K562 (cell line): ENCODE results near the gene LRCOL1. TPM values are rescaled to one million over a fixed set of nuclear protein-coding genes. Genes with fewer than 3 reads are reported as not detected.

Source experiments
- ARID3A ChIP-seq: IDR thresholded peaks from 2 replicates; pipeline ENCODE4 v1.6.1; 2012; ENCODE audit warnings: low read depth, low read length, improper control_type of control experiment, borderline replicate concordance
- ATF3 ChIP-seq, 2 experiments: fragments of 450-650 bp in 1 of 2; sonication (generic) in 1 of 2; formaldehyde crosslinking in 1 of 2; IDR thresholded peaks in 1 of 2; conservative IDR thresholded peaks in 1 of 2; 2 replicates each; pipeline versions ENCODE4 v1.6.1 to v1.8.1; 2016 to 2023; ENCODE audit warnings: mild to moderate bottlenecking in 2 of 2, moderate library complexity in 2 of 2, inconsistent platforms in 1 of 2, missing genetic modification reagents in 1 of 2
- CREB1 ChIP-seq, 2 experiments: sonication (generic) in 1 of 2; formaldehyde crosslinking in 1 of 2; IDR thresholded peaks; 2 replicates each; pipeline versions ENCODE4 v1.6.1 to v1.8.0; 2012 to 2022; ENCODE audit warnings: inconsistent platforms in 1 of 2, mild to moderate bottlenecking in 1 of 2, missing genetic modification reagents in 1 of 2, moderate library complexity in 1 of 2
- CTBP1 ChIP-seq: fragments of 450-650 bp; IDR thresholded peaks from 2 replicates; pipeline ENCODE4 v1.6.1; 2016; ENCODE audit warnings: borderline replicate concordance
- HDAC6 ChIP-seq: IDR thresholded peaks from 2 replicates; pipeline ENCODE4 v1.6.1; 2012; ENCODE audit warnings: low read depth, mild to moderate bottlenecking, control low read depth, inconsistent platforms, low read length, moderate library complexity
- HLTF ChIP-seq: fragments of 450-650 bp; IDR thresholded peaks from 2 replicates; pipeline ENCODE4 v1.6.1; 2016
- NELFE ChIP-seq: IDR thresholded peaks from 2 replicates; pipeline ENCODE4 v1.6.1; 2011; ENCODE audit warnings: mild to moderate bottlenecking; ENCODE audit not compliant: insufficient read depth, insufficient read length
- NONO ChIP-seq, 2 experiments: fragments of 200-400 bp in 1 of 2; fragments of 450-650 bp in 1 of 2; formaldehyde crosslinking in 1 of 2; IDR thresholded peaks; 2 replicates each; pipeline ENCODE4 v1.6.1; 2017; ENCODE audit warnings: low read depth in 2 of 2, mild to moderate bottlenecking in 2 of 2, moderate library complexity in 2 of 2, low read length in 1 of 2
- NR1H2 ChIP-seq: sonication (generic); formaldehyde crosslinking; IDR thresholded peaks from 2 replicates; pipeline ENCODE4 v1.4.0; 2020; ENCODE audit warnings: mild to moderate bottlenecking, missing genetic modification reagents
- PKNOX1 ChIP-seq: fragments of 450-650 bp; IDR thresholded peaks from 2 replicates; pipeline ENCODE4 v1.6.1; 2016
- TEAD2 ChIP-seq: fragments of 450-650 bp; IDR thresholded peaks from 2 replicates; pipeline ENCODE4 v1.6.1; 2016; ENCODE audit warnings: missing genetic modification characterization, control low read depth, missing compliant biosample characterization
- U2AF2 ChIP-seq: fragments of 200-400 bp; formaldehyde crosslinking; optimal IDR thresholded peaks from 2 replicates; pipeline ENCODE3; 2017; ENCODE audit warnings: low read depth, mild to moderate bottlenecking, low read length
- YY1 ChIP-seq, 3 experiments: IDR thresholded peaks; 2 replicates each; pipeline ENCODE4 v1.6.1; 2011; ENCODE audit warnings: low read length in 2 of 3, mild to moderate bottlenecking in 2 of 3, moderate library complexity in 2 of 3, borderline replicate concordance in 1 of 3, control low read depth in 1 of 3, low read depth in 1 of 3; ENCODE audit not compliant: insufficient read depth in 3 of 3, insufficient replicate concordance in 2 of 3, control insufficient read depth in 1 of 3, insufficient read length in 1 of 3; ENCODE audit errors: extremely low read depth in 1 of 3
- ZNF280B ChIP-seq: fragments of 250-450 bp; sonication (Bioruptor Pico); IDR thresholded peaks from 2 replicates; pipeline ENCODE4 v1.5.1; 2021; ENCODE audit warnings: mild to moderate bottlenecking
- ZNF408 ChIP-seq: fragments of 250-450 bp; sonication (Bioruptor Pico); IDR thresholded peaks from 2 replicates; pipeline ENCODE4 v1.4.0; 2020; ENCODE audit warnings: low read depth, mild to moderate bottlenecking, moderate library complexity
- ZNF445 ChIP-seq: fragments of 250-450 bp; sonication (Bioruptor Pico); IDR thresholded peaks from 2 replicates; pipeline ENCODE4 v1.4.0; 2020; ENCODE audit warnings: low read depth, mild to moderate bottlenecking, moderate library complexity
- ZNF639 ChIP-seq, 2 experiments: fragments of 200-800 bp in 1 of 2; sonication (Bioruptor generic) in 1 of 2; sonication (generic) in 1 of 2; formaldehyde crosslinking in 1 of 2; IDR thresholded peaks in 1 of 2; conservative IDR thresholded peaks in 1 of 2; 2 replicates each; pipeline versions ENCODE4 v1.5.0 to v1.6.1; 2016 to 2020; ENCODE audit warnings: missing compliant biosample characterization in 1 of 2, missing genetic modification characterization in 1 of 2, missing genetic modification reagents in 1 of 2
- polyA plus RNA-seq, 8 experiments: library from polyadenylated mRNA; depleted of rRNA in 4 of 8; stranded (reverse) in 5 of 8; unstranded in 3 of 8; fragments of >200 nt; fragmentation: Nextera tagmentation in 2 of 8; fragmentation: Illumina TruSeq in 1 of 8; extraction: Ambion mirVana in 2 of 8; extraction: Trizol in 1 of 8; gene quantifications; 2 replicates each; pipeline versions ENCODE4 v1.2.1 to v1.2.3, GENCODE V29; 2011 to 2014; ENCODE audit warnings: inconsistent platforms in 1 of 8, missing spikeins in 1 of 8
- total RNA-seq, 7 experiments: library from RNA; depleted of rRNA in 6 of 7; stranded (reverse); fragments of >200 nt in 6 of 7; fragmentation: Illumina TruSeq in 2 of 7; extraction: Trizol in 2 of 7; gene quantifications; 2 replicates each; pipeline versions ENCODE4 v1.2.1 to v1.2.3, GENCODE V29; 2011 to 2021; ENCODE audit warnings: low replicate concordance in 1 of 7

The LRCOL1 gene
- total and polyA plus RNA-seq, 9 of the 15 experiments (the other 6 are each of a cell fraction or from before 2014, with no cell fraction given), result not detected

GRCh38 chr12:132559652-132560363 is 50.6 kb downstream of the LRCOL1 start (continued):
- TF ChIP-seq HDAC6, result no peak
- peak in 1 of 2 experiments; percentile 18; a peak in 1 of 4 replicates for TF ChIP-seq NONO (IDR thresholded peaks at IDR 0.05; ENCODE audit: low read depth in 2 of 2, low read length in 1 of 2)
- no peak for TF ChIP-seq ATF3 (IDR thresholded peaks at IDR 0.05)
- TF ChIP-seq ATF3 (CRISPR knock-in tag; conservative IDR thresholded peaks at IDR 0.05), result no peak
- peak in 1 of 2 experiments; percentile 48; a peak in 1 of 4 replicates for TF ChIP-seq ZNF639 (CRISPR knock-in tag; conservative IDR thresholded peaks at IDR 0.05 in 1 of 2, IDR thresholded peaks at IDR 0.05 in 1 of 2)
- peak; percentile 55; the same call in 1 of the 2 replicates for TF ChIP-seq CTBP1
- TF ChIP-seq ZNF408 (CRISPR knock-in tag), result no peak
- TF ChIP-seq TEAD2 (tag), result no peak
- TF ChIP-seq NELFE, result no peak
- TF ChIP-seq ARID3A, result no peak
- TF ChIP-seq ZNF445 (CRISPR knock-in tag), result no peak
- no peak for TF ChIP-seq ZNF280B (CRISPR knock-in tag)
- no peak; the same call in 1 of the 2 replicates for TF ChIP-seq CREB1 (IDR thresholded peaks at IDR 0.05)
- no peak for TF ChIP-seq CREB1 (CRISPR knock-in tag; IDR thresholded peaks at IDR 0.05)
- TF ChIP-seq PKNOX1, result no peak
- no peak for TF ChIP-seq NR1H2 (CRISPR knock-in tag)
- TF ChIP-seq HLTF, result no peak
- peak in 1 of 3 experiments; percentile 31 for TF ChIP-seq YY1 (IDR thresholded peaks at IDR 0.05; ENCODE audit: borderline replicate concordance in 1 of 3, control insufficient read depth in 1 of 3, extremely low read depth in 1 of 3, insufficient read depth in 3 of 3, insufficient read length in 1 of 3, insufficient replicate concordance in 2 of 3, low read depth in 1 of 3, low read length in 2 of 3)
- no peak for TF ChIP-seq U2AF2
- TF ChIP-seq, all 486 proteins: peak for 37
